HG03575 (cell line): ENCODE results near the gene GFM2.
"Not testable (repeated sequence)": the region's sequence is repeated elsewhere in the genome, so short reads cannot be mapped to it uniquely, and the experiment has no call there.

ENCODE experiments used
- ATAC-seq: cut with Tn5 transposase; IDR thresholded peaks from one replicate; pipeline ENCODE4 v1.9.1; 2021; ENCODE audit not compliant: unreplicated experiment, insufficient number of reproducible peaks, low FRiP score; ENCODE audit errors: extremely low read depth

Gene GFM2

DNA sequence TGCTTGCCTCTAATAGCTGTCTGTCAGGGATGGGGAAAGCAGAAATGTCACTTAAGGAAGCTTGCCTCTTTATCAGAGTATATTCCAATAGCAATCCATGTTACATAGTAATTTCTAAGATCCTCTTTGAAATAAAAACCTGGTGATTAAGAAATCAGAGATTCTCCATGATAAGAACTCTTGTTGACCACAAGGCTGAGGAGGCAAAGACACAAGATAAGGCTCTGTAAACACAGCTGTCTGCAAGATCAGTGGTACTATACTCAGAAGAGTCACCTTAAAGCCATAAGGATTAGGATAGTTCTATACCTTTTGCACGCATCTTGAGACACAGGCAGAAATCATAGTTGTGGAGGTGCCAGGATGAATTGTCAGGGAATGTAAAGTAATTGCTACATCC lies 41.6 kb downstream of the GFM2 start:
- no peak for ATAC-seq

DNA sequence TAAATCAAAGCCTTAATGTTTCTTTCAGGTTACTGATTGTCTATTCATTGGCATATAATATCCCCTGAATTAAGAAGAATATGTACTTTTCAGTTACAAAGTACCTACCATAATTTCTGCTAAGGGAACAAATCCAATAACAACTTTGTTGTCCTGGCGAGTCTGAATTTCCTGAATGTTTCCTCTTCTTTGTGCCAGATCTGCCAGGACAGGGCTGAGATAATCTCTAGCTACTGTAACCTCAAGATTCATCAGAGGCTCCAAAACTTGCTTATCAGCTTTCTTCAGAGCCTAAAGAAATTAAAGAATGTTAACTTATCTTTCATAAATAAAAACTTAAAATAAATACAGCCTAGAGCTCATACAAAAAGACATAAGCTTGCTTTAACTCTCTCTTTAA lies 44.6 kb downstream of the GFM2 start:
- no peak for ATAC-seq

GRCh38 chr5:74717596-74717995 lies 49.3 kb downstream of the GFM2 start:
- no peak for ATAC-seq

GRCh38 chr5:74693191-74693590 lies 73.7 kb downstream of the GFM2 start:
- ATAC-seq: no peak

DNA sequence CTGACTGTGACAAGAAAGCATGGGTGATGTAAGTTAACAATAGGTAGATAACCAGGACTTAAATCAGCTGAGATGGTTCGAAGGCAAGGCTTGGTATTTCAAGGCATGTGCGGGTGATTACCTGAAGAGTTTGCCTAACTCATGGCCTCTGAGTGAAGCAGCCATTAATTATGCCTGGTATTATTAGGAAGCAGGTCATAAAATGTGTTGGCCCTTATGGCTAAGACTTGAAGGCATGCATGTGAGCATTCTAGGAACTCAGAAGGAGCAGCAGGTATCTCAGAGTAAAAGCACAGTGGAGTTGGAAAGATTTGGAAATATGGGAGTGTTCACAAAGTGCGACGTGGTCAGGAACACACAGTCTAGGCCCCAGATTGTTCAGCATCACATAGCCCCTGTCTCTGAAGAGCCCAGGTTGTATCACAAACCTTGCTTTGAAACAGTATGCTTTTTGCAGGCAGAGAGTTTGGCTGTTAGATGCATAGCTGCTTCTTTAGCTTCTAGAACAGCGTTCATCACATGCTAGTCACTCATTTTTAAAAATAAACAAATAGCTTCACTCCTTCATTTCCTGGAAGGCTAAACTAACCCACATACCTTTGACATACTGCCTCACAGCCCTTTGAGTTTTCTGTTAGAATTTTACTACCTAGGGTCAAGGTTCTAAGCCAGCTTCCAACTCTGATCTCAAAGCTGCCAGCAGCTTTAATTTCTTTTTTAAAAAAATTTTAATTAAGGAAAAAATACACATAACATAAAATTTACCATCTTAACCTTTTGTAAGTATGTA lies 79.8 kb downstream of the GFM2 start:
- no peak for ATAC-seq

DNA sequence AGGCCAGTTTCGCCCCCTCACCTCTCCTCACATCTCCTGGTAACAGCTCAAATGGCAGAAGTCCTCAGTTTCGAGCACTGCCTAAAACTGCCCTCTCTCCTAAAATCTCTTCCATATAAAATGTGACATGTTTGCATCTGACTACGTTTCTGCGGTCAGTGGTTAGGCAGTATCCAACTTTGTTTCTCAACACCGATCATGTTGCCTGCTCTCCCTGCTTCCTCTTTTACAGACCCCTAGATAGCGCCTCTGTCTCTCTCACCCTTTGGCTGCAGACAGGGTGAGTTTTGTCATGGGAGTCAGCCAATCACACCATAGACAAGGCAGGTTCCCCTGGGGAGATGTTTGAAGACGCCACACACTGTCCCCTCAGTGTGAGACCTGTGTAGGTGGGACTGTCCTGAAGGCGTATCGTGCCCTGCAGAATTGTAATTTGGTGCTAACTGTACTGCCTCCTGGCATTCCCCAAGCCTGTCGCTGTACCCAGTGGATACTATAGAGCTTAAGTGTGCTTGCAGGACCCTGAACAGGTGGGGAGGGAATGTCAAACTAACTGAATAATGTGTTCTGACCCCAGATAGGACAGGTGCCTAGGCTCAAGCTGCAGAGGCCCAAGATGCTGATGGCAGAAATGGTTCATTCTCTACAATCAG lies 80.8 kb downstream of the GFM2 start:
- ATAC-seq: no peak

DNA sequence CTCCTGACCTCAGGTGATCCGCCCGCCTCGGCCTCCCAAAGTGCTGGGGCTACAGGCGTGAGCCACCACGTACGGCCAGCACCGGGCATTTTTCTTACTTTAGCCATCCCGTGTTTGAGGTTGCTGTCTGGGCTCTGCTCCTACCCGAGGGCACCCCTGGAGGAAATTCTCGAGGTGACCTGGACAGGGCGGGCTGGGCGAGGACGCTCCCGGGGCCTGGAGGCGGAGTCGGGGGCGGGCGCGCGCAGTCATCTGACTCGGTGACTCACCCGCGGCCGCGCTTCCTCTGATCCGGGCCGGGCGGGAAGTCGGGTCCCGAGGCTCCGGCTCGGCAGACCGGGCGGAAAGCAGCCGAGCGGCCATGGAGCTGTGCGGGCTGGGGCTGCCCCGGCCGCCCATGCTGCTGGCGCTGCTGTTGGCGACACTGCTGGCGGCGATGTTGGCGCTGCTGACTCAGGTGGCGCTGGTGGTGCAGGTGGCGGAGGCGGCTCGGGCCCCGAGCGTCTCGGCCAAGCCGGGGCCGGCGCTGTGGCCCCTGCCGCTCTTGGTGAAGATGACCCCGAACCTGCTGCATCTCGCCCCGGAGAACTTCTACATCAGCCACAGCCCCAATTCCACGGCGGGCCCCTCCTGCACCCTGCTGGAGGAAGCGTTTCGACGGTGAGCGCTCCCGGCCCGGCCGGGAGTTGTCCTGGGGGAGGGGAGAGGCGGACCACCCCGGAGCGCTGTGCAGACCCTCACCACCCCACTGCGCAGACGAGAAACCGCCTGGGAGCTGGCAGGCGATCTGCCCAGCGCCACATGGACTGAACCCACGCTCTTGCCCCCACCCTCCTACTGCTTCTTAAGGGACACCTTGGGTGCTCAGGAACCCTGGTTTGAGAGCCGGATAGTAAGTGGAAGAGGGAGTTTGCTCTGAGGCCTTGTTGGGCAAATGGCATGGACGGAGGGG lies 81.7 kb downstream of the GFM2 start, which contains the start of gene HEXB:
Gene HEXB, plus strand, starts transcription at position 334 of the 952 bp plus-strand sequence. Its CDS starts 28 bp downstream, at position 362.
- ATAC-seq: no peak

DNA sequence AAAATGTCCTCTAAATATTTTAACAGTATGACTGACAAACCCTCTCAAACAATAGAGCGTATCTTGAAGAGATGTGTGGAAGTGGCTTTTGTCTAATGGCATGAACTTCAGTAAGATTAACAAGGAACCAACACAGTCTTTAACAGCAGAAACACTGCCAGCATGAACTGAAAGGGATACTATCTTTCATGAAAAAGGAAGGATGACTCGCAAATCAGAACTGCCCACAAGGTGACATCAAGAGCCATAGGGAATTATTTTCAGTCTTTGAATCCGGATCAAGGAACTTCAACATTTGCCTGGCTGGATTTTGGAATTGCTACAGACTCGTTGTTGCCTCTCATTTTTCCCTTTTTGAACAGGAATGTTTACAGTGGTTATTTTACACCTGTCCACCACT lies 87.0 kb downstream of the GFM2 start:
- ATAC-seq: no peak

GRCh38 chr5:74679300-74679699 lies 87.6 kb downstream of the GFM2 start:
- not testable (repeated sequence) for ATAC-seq

DNA sequence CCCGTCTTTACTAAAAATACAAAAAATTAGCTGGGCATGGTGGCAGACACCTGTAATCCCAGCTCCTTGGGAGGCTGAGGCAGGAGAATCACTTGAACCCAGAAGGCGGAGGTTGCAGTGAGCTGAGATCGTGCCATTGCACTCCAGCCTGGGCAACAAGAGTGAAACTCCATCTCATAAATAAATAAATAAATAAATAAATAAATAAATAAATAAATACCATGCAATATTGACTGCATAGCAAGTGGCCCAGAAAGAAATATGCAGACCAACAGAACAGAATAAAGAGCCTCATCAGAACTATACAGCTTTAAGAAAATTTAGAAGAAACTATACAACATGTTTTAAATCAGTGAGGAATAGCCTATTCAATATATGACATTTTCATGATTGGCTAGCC lies 88.8 kb downstream of the GFM2 start:
- not testable (repeated sequence) for ATAC-seq

- not testable (repeated sequence) for ATAC-seq
Measured at GRCh38 chr5:74676466-74676865, 90.5 kb downstream of the GFM2 start.

DNA sequence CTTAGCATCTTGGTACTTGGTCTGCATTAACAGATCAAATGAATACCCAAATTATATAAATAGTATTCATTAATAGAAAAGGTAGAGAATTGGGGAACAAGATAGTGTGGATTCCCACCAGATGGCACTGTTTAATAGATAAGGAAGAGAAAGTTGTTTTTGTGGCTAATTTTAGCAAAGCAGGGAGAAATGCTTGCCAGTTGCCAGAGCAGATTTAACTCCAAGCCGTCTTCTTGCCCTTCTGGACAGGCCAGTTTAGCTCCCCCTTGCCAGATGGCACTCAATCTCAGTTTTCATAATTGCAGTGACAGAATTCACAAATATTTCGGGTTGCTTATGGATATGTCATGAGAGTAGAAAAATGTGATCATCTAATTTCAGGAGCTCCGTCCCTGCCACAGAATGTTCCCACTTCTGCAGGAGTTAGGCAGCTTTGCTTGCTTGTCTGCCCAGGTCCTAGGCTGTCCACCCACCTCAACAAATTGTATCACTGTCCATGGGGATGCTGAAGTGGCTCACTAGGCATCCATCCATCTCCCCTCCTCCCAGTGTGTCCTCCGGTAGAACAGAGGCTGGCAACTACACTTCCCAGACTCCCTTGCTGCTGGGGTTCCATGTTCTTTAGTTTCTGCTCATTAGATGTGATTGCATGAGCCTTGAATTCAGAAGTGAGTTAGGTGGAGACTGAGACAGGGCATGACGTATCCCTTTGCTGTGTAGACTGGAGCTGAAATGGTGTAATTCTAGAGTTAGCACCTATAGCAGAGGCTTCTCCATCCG lies 93.7 kb downstream of the GFM2 start:
- no peak for ATAC-seq

GRCh38 chr5:74672215-74672877 lies 94.6 kb downstream of the GFM2 start:
- ATAC-seq: no peak
